Measurements from ENCODE around the gene NNAT. TPM values are rescaled to one million over a fixed set of nuclear protein-coding genes. Genes with fewer than 3 reads are reported as not detected.
A peak's percentile ranks its signal among the peaks of the same experiment; 100 is the strongest.
"Not testable (repeated sequence)": the region's sequence is repeated elsewhere in the genome, so short reads cannot be mapped to it uniquely, and the experiment has no call there.

Gene NNAT, protein sequence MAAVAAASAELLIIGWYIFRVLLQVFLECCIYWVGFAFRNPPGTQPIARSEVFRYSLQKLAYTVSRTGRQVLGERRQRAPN
- 100 to 1,000 TPM; 311 to 686 (median 530) TPM for polyA plus RNA-seq (ENCODE audit: insufficient read length in 10 of 10)
- long read RNA-seq, donor 1, transcript NNAT-201 (3 exons, 1,297 nt) = minor isoform, 74 of 482 reads
- long read RNA-seq, donor 1, transcript NNAT-202 (2 exons, 1,222 nt) = major isoform, 195 of 482 reads
- long read RNA-seq, donor 1, partial matches to known transcripts = 212 of 482 reads
- long read RNA-seq, donor 1, other reads (novel, unspliced or antisense) = 0 of 482 reads
- long read RNA-seq, donor 2, transcript NNAT-204 (3 exons, 895 nt) = minor isoform, 5 of 565 reads
- long read RNA-seq, donor 2, transcript NNAT-201 (3 exons, 1,297 nt) = minor isoform, 101 of 565 reads
- long read RNA-seq, donor 2, transcript NNAT-202 (2 exons, 1,222 nt) = major isoform, 196 of 565 reads
- long read RNA-seq, donor 2, partial matches to known transcripts = 245 of 565 reads
- long read RNA-seq, donor 2, other reads (novel, unspliced or antisense) = 18 of 565 reads
- long read RNA-seq, donor 3 = 0 reads
- long read RNA-seq, donor 4, transcript NNAT-202 (2 exons, 1,222 nt) = major isoform, 115 of 198 reads
- long read RNA-seq, donor 4, transcript NNAT-201 (3 exons, 1,297 nt) = minor isoform, 71 of 198 reads
- long read RNA-seq, donor 4, partial matches to known transcripts = 10 of 198 reads
- long read RNA-seq, donor 4, other reads (novel, unspliced or antisense) = 0 of 198 reads
- long read RNA-seq, donor 5, transcript NNAT-202 (2 exons, 1,222 nt) = major isoform, 256 of 448 reads
- long read RNA-seq, donor 5, transcript NNAT-204 (3 exons, 895 nt) = minor isoform, 5 of 448 reads
- long read RNA-seq, donor 5, transcript NNAT-201 (3 exons, 1,297 nt) = minor isoform, 120 of 448 reads
- long read RNA-seq, donor 5, partial matches to known transcripts = 52 of 448 reads
- long read RNA-seq, donor 5, other reads (novel, unspliced or antisense) = 13 of 448 reads
- long read RNA-seq, donor 6, transcript NNAT-202 (2 exons, 1,222 nt) = major isoform, 104 of 697 reads
- long read RNA-seq, donor 6, transcript NNAT-201 (3 exons, 1,297 nt) = minor isoform, 95 of 697 reads
- long read RNA-seq, donor 6, partial matches to known transcripts = 369 of 697 reads
- long read RNA-seq, donor 6, other reads (novel, unspliced or antisense) = 126 of 697 reads
- long read RNA-seq, donor 7, transcript NNAT-202 (2 exons, 1,222 nt) = major isoform, 107 of 535 reads
- long read RNA-seq, donor 7, transcript NNAT-201 (3 exons, 1,297 nt) = minor isoform, 56 of 535 reads
- long read RNA-seq, donor 7, partial matches to known transcripts = 299 of 535 reads
- long read RNA-seq, donor 7, other reads (novel, unspliced or antisense) = 71 of 535 reads
- long read RNA-seq, donor 8, transcript NNAT-202 (2 exons, 1,222 nt) = major isoform, 62 of 94 reads
- long read RNA-seq, donor 8, transcript NNAT-201 (3 exons, 1,297 nt) = minor isoform, 21 of 94 reads
- long read RNA-seq, donor 8, partial matches to known transcripts = 8 of 94 reads
- long read RNA-seq, donor 8, other reads (novel, unspliced or antisense) = 0 of 94 reads
- long read RNA-seq, donor 9, transcript NNAT-201 (3 exons, 1,297 nt) = minor isoform, 8 of 25 reads
- long read RNA-seq, donor 9, transcript NNAT-202 (2 exons, 1,222 nt) = major isoform, 16 of 25 reads
- long read RNA-seq, donor 9, partial matches to known transcripts = 0 of 25 reads
- long read RNA-seq, donor 9, other reads (novel, unspliced or antisense) = 0 of 25 reads

DNA sequence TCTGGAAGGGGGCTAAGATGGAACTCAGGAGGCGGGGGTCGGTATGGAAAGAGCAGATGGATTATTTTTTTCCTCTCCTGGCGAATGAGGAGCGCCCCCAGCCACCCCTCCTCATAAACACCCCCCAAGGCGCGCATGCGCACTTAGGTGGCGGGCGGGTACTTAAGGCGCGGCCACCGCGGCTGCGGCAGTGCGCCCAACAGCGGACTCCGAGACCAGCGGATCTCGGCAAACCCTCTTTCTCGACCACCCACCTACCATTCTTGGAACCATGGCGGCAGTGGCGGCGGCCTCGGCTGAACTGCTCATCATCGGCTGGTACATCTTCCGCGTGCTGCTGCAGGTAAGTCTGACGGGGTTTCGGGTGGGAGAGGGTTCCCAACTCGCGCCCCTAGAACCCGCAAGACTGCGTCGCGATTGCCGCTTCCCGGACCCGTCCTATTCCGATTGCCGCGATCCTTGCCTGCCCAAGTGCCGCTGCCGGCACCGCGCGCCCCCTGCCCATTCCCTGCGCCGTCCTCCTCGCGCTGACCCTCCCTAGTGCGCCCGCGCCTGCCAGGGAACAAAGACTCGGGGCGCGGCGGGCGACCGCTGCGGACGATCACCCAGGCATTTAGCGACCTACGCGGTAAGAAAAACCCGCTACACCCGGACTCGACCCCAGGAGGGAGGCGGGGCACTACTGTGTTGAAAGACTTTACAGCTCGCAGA is at the start of gene NNAT:
Gene NNAT (plus strand): TSS at position 190 of the 711 bp plus-strand sequence. CDS start 82 bp downstream, at position 272.
- peak in 1 of 3 donors; percentile 58 for DNase-seq

DNA sequence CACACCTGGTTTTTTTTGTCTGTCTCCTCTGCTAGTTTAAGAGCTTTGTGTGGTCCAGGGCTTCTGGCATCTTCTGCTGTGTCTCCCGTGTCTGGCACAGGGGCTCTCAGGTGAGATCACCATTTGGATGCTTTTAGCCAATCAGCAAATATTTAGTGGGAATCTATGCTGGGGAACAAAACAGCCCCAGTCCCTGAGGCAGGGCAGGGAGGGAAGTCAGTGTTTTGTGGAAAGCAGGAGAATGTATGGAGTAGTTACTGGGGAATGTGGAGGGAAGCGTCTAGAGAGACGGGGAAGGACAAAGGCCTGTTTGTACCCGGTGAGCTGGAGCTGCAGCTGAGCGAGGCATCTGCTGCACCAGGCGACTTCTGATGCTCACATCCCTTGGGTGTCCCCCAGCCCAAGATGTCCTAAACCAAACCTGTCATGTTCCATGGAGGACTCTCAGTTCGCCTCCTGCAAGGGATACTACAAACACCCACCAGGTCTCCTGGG is 49.3 kb upstream of the NNAT start:
- DNase-seq = peak in 1 of 3 donors; percentile 9

DNA sequence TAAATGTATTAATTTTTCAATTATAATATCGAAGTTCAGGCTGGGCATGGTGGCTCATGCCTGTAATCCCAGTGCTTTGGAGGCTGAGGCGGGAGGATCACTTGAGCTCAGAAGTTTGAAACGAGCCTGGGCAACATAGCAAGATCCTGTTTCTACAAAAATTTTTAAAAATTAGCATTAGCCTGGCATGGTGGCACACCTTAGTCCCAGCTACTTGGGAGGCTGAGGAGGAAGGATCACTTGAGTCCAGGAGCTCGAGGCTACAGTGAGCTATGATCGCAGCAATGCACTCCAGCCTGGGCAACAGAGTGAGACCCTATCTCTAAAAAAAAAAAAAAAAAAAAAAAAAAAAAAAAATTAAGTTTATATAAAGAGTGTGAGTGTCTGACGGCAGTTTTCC is 48.6 kb upstream of the NNAT start:
- DNase-seq = not testable (repeated sequence)

DNA sequence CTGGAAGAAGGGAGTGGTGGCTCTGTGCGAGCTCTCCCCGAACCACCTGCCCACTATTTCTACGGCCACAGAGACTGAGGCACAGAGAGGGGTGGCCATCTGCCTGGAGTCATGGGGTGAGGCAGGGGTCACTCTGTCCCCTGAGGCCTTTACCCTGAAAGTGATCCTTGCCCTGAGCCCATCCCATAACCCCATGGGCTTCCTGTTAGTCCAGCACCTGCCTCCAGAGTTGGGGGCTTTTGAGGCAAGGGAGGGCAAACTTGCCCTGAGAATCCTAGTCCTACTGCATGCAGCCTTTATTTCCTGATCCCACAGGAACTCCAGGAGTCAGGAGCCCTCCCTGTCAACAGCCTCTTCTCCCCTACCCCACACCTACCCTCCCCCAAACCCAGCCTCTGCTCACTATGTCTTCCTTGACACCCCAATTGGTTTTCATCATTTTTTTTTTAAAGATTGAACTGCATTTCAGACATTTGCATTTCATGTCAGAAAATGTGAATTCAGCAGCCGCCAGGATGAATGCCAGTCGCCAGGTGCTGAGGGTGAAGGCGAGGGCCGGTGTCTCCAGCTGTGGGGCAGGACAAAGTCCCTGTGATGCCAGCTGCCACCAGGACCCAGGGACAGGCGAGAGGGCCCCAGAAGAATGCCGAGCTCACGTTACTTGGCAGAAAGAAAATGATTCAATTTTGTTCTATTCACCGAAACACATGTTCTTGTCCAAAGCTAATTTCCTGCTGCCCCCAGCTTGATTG is 47.6 kb upstream of the NNAT start:
- peak in 1 of 3 donors; percentile 7 for DNase-seq

DNA sequence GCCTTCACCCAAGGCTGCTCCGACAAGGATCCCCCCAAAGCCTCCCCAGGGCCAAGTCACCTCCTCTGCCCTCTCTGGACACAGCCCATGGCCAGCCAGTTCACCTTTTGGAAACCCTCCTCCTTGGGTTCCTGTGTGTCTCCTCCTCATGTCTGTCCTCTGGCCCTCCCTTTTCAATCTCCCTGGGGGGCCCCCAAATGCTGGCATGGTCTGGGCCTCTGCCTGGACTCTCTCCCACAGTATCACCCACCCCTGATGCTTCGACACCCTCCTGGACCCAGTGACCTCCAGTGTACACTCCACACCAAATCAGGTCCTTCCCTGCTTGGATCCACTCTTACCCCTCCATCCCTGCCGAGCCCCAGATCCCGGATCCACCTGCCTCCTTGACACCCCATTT is 46.7 kb upstream of the NNAT start:
- no peak for DNase-seq

DNA sequence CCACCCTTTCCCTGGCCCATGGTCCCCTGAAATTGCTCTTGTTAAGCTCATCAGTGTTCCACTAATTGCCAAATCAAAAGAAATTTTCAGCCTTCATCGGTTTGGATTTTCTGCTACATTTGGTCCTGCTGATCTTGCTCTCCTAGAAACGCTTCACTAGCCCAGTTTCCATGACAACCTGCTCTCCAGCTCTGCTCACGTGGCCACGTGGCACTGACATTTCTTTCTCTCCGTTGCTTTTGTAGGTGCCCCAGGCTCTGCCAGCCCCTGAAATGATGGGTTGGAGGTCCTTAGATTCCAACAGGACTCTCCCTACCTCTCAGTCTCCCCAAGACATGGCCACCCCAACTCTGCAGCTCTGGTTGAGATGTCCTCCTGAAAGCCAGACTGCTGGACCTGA is 45.8 kb upstream of the NNAT start:
- no peak for DNase-seq

DNA sequence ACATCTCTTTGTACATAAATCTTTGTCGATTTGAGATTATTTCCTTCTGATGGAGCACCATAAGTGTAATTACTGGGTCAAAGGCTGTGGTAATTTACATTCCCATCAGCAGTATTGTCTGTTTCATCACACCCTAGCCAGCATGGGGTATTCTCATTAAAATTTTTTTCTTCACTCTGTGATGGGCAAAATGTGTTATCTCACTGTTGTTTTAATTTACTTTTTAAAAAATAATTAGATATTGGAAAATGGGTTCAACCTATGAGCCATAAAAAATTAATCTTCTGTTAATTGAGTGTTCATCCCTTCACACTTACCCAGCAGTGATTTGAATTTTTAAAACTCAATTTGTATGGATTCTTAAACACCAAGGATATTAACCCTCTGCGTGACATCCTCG is 44.0 kb upstream of the NNAT start:
- DNase-seq = no peak

DNA sequence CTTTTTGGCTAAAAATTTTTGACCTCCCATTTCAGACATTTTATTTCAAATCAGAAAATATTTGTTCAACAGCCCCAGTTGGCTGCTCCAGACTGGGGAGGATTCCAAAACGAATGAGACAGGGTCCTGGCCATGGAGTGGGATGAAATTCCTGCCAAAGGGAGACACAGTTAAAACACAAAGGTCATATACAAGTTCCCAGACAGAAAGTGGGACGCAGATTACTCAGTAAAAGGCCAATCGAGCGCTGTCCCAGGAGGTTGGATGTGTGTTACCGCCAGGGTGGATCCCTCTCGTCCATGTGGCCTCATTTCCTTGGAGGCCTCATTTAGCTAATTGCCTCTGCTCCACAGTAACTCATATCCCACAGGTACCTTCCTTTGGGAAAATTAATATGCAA is 41.8 kb upstream of the NNAT start:
- peak in 1 of 3 donors; percentile 29 for DNase-seq

DNA sequence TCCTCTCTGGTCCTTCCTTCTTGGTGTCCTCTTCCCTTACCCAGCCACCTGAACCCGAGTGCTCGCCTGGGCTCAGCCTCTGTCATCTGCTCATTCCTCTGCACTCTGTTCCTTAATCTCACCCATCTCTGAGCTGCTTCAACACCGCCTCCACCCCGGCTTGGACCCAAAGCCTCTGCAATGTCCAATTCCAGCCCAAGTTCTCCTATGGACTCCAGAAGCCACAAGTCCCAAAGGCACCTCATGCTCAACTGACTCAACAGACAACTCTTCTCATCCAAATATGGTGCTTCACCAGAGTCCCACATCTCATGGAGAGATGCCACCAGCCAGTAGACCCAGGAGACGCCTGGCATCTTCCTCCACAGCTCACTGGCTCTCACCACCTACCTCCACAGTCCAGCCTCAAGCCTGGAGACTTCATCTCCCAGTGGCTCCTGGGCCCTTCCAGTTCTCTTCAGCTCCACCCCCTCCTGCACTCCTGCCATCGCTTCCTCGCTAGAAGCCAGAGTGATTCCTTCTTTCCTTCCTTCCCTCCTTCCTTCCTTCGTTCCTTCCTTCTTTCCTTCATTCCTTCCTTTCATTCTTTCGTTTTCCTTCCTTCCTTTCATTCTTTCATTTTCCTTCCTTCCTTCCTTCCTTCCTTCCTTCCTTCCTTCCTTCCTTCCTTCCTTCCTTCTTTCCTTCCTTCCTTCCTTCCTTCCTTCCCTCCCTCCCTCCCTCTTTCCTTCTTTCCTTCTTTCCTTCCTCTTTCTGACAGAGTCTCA is 40.9 kb upstream of the NNAT start:
- DNase-seq = no peak

DNA sequence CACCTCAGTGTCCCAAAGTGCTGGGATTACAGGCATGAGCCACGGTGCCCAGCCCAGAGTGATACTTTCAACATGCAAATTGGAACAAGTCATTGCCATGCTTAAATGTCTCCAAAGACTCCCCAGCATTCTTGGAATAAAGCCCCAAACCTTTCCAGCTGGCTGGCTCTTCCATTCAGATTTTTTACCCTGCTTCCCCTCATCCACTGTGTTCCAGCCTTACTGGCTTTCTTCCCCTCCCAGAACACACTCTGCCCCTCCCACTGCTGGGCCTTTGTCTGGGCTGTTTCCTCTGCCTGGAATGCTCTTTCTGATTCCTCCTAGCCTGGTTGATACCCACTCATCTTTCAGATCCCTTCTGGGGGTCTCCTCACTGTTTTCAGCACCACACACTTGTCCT is 40.1 kb upstream of the NNAT start:
- DNase-seq = no peak

DNA sequence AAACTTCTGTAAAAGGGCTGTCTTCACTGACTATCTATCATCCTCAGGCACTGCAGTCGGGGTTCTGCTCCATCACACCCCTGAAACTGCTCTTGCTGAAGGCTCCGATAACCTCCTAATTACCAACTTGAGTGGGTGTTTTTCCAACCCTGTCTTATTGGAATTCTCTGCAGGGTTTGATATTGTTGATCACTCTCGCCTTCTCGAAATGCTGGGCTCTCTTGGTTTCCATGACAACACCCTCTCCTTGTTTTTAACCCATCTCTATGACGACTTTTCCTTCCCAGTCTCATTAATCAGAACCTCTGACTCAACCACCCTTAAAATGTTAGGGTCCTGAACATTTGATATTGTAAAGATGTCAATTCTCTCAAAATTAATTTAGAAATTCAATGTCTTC is 39.4 kb upstream of the NNAT start:
- DNase-seq = no peak

DNA sequence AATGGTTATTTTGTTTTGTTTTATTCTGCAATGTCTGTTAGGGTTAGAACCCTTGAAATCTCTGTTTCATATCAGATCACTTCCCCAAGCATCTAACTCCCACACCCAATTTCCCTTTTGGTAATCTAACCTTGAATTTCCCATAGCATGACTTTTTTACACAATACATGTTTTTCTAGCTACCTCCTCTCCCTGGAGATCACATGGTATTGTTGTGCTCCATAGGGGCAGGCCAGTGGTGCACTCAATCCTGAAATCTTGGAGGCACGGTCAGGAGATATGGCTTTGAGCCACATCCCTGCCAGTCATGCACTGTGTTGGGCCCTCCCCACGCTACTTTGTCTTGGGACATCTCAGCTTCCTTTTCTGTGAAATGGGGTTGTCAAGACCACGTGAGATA is 36.7 kb upstream of the NNAT start:
- DNase-seq = no peak

DNA sequence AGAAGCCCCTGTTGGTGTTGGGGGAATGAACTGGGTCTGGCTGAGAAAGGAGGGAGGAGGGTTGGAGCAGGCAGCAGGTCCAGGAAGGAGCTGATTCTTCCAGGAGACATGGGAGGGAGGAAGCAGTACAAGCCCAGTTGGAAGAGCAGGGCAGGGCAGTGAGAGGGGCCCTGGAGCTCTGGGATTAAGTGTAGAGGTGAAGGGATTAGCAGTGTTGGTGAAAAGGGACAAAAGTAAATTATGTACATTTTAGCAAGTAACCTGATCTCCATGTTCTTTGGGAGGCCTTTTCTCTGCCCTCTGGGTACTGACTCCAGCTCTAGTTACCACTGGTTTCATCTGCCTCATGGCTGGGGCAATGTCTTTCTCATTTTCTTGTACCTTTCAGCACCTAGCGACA is 34.8 kb upstream of the NNAT start:
- DNase-seq = not testable (repeated sequence)

DNA sequence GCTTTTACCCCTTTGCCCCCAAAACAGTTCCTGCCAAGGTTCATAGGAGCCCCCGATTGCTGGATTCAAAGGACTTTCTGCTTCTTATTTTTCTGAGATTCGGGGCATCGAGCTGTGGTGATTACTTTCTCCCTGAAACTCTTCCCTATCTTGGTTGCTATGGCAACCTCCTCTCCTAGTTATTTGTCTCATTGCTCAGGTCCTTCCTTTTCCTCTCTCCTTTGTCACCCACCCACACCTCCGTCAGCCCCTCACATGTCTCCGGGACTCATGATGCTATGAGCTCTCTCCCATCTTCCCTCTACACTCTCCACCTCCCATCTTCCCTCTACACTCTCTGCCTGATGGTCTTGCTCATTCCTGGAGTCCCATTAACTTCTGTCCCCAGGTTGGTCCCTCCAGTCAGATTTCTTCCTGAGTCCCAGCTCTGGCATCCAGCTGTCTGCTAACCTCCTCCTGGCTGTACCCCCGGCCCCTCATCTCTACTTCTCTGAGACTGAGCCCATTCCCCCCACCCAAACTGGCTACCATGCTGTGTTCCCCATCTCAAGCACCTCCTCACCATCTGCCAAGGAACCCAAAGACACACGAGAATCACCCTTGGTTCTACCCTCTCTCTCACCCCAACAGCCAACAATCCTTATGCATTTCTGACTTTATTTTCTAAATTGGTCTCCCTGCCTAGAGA is 30.2 kb upstream of the NNAT start:
- DNase-seq = no peak

DNA sequence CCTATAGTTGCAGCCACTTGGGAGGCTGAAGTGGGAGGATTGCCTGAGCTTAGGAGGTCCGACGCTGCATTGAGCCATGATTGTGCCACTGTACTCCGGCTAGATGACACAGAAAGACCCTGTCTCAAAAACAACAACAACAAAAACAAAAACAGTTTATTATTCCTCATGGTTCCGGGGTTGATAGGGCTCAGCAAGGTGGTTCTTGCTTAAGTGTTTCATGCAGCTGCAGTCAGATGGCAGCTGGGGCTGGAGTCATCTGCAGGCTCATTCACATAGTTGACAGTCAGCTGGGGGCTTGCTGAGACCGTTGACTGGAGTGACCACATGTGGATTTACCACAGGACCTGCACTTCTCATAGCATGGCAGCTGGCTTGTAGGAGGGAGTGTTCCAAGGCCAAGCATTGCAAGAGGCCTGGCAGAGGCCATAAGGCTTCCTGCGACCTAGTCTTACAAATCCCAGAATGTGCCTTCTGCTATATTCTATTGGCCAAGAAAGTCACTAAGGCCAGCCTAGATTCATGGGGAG is 28.9 kb upstream of the NNAT start:
- DNase-seq = no peak

DNA sequence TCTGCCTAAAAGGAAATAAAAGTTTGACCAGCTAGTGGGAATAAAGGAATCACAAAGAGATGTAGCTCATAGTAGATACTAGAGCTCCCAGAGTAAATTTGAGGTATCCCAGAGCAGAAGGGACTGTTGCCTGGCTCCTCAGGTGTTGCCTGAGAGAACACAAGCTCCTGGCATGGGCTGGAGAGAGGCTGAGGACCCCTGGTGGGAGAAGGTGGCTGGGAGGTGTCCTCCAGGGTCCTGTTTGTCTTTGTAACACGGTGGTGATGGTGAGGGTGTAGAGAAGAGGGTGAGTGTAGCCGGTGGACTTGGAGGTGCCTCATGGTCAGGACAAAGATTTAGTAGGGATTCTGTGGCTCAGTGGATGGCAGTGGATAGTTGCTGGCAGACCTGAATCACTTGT is 28.1 kb upstream of the NNAT start:
- no peak for DNase-seq

DNA sequence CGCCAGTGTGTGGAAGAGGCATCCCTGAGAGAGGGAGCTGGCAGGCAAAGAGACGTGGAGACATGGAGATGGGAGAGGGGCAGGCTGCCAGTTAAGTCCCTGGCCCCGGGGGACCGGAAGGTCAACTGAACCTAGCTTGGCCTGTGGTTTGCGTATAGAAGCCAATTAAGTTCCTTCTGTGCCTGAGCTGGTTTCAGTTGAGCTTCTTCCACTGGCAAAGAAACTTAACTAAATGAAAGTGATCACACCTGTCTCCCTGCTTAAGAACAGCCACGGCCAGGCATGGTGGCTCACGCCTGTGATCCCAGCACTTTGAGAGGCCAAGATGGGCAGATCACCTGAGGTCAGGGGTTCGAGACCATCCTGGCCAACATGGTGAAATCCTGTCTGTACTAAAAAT is 26.7 kb upstream of the NNAT start:
- no peak for DNase-seq

DNA sequence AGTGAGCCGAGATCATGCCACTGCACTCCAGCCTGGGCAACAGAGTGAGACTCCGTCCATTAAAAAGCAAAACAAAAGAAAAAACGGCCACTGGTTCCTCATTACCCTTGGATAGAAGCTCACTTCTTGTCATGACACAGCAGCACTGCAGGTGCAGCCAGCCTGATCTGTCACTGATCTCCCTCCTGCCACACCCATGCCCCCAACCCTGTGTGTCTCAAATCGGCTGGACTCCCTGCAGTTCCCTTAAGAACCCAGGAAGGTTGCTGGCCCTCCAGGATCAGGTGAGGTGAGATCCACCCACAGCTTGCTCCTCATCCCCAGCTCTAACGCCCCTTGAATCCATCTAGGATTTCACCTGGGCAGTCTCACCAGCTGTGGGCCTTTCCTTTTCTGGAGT is 26.3 kb upstream of the NNAT start:
- DNase-seq = no peak

All from muscle of back (tissue), 13 donors.